Caki2 (cell line): ENCODE data around the gene AQP9. TPM values are rescaled to one million over a fixed set of nuclear protein-coding genes. Genes with fewer than 3 reads are reported as not detected.
A peak's percentile ranks its signal among the peaks of the same experiment; 100 is the strongest.
"Not testable (repeated sequence)": the region's sequence is repeated elsewhere in the genome, so short reads cannot be mapped to it uniquely, and the experiment has no call there.

Source experiments
- DNase-seq: peaks from one replicate; pipeline ENCODE4 v3.0.0-alpha.2; 2015; ENCODE audit warnings: low read depth
- in situ Hi-C: cut with HindIII; loops from 2 replicates; pipeline ENCODE4 v1.10.0; 2016; ENCODE audit warnings: low sequenced_read_pairs, low pct_unique_long_range_greater_than_20kb, mixed read lengths
- total RNA-seq: library from RNA; depleted of rRNA; stranded (reverse); fragments of >200 nt; shearing (Covaris generic); gene quantifications from 2 replicates; pipeline ENCODE4 v1.2.3, GENCODE V29; 2014; ENCODE audit warnings: low replicate concordance

Gene AQP9
- total RNA-seq, 1 experiment from 2014 or later: not detected

- in situ Hi-C loops: no loop called here
- no peak for DNase-seq
Observed at GRCh38 chr15:58167095-58167691, 29.0 kb downstream of the AQP9 start.

- in situ Hi-C loops: no loop called here
- DNase-seq: no peak
Observed at GRCh38 chr15:58169934-58170333, 31.8 kb downstream of the AQP9 start.

GRCh38 chr15:58171476-58172061 is 33.4 kb downstream of the AQP9 start:
- in situ Hi-C loops: no loop called here
- DNase-seq: no peak

GRCh38 chr15:58174709-58175108 is 36.5 kb downstream of the AQP9 start:
- DNase-seq: no peak
- in situ Hi-C loops: no loop called here

GRCh38 chr15:58175955-58176354 is 37.8 kb downstream of the AQP9 start:
- in situ Hi-C loops: no loop called here
- DNase-seq: no peak

GRCh38 chr15:58178668-58179067 is 40.5 kb downstream of the AQP9 start:
- no peak for DNase-seq
- in situ Hi-C loops: no loop called here

- in situ Hi-C loops: no loop called here
- no peak for DNase-seq
Observed at GRCh38 chr15:58179206-58179605, 41.0 kb downstream of the AQP9 start.

- in situ Hi-C loops: no loop called here
- no peak for DNase-seq
Observed at GRCh38 chr15:58179741-58180381, 41.7 kb downstream of the AQP9 start.

GRCh38 chr15:58182460-58183163 is 44.4 kb downstream of the AQP9 start:
- in situ Hi-C loops: no loop called here
- peak; percentile 48 for DNase-seq

GRCh38 chr15:58185439-58185838 is 47.3 kb downstream of the AQP9 start:
- in situ Hi-C loops: no loop called here

GRCh38 chr15:58189148-58189811 is 51.1 kb downstream of the AQP9 start:
- in situ Hi-C loops: no loop called here
- no peak for DNase-seq

More at GRCh38 chr15:58185439-58185838, 47.3 kb downstream of the AQP9 start:
- DNase-seq: no peak

GRCh38 chr15:58190419-58190818 is 52.2 kb downstream of the AQP9 start:
- in situ Hi-C loops: no loop called here
- no peak for DNase-seq

- in situ Hi-C loops, DNase-seq: not testable (repeated sequence)
Observed at GRCh38 chr15:58193636-58194035, 55.5 kb downstream of the AQP9 start.

GRCh38 chr15:58200739-58201138 is 62.6 kb downstream of the AQP9 start:
- DNase-seq: no peak
- in situ Hi-C loops: no loop called here

- in situ Hi-C loops: no loop called here
Observed at GRCh38 chr15:58201516-58201915, 63.3 kb downstream of the AQP9 start.

GRCh38 chr15:58203537-58203936 is 65.4 kb downstream of the AQP9 start:
- DNase-seq: no peak
- in situ Hi-C loops: no loop called here

More at GRCh38 chr15:58201516-58201915, 63.3 kb downstream of the AQP9 start:
- no peak for DNase-seq

- no peak for DNase-seq
- in situ Hi-C loops: no loop called here
Observed at GRCh38 chr15:58206151-58206550, 68.0 kb downstream of the AQP9 start.

GRCh38 chr15:58208217-58208616 is 70.0 kb downstream of the AQP9 start:
- DNase-seq, in situ Hi-C loops: not testable (repeated sequence)
